Effector memory CD8-positive, alpha-beta T cell (primary cell): ENCODE measurements around the gene FMN1.

Experiments used
- ATAC-seq: fragments of 150-1000 bp; cut with Tn5 transposase; replicated peaks from 2 replicates; pipeline ENCODE4 v1.10.0; 2021; ENCODE audit warnings: mild to moderate bottlenecking, moderate library complexity
- DNase-seq, 3 experiments: peaks; one replicate each; pipeline ENCODE4 v3.0.0; 2021
- H3K27ac Mint-ChIP-seq, 2 donors: one replicate each; pipeline ENCODE4 v1.8.0; 2022; ENCODE audit warnings: mild to moderate bottlenecking in 2 of 2, mixed read lengths in 2 of 2, moderate library complexity in 2 of 2
- H3K27me3 Mint-ChIP-seq, 2 donors: one replicate each; pipeline ENCODE4 v1.8.0; 2022; ENCODE audit warnings: mixed read lengths in 2 of 2
- H3K36me3 Mint-ChIP-seq: one replicate; pipeline ENCODE4 v1.8.0; 2022; ENCODE audit warnings: mild to moderate bottlenecking, moderate library complexity, mixed read lengths; ENCODE audit not compliant: insufficient read depth
- H3K4me1 Mint-ChIP-seq, 2 donors: one replicate each; pipeline ENCODE4 v1.8.0; 2022; ENCODE audit warnings: low read depth in 2 of 2, mixed read lengths in 2 of 2
- H3K4me3 Mint-ChIP-seq, 2 donors: one replicate each; pipeline ENCODE4 v1.8.0; 2022; ENCODE audit warnings: mild to moderate bottlenecking in 2 of 2, mixed read lengths in 2 of 2, moderate library complexity in 2 of 2
- H3K9me3 Mint-ChIP-seq, 2 donors: one replicate each; pipeline ENCODE4 v1.8.0; 2022; ENCODE audit warnings: mixed read lengths in 2 of 2

Gene FMN1

DNA sequence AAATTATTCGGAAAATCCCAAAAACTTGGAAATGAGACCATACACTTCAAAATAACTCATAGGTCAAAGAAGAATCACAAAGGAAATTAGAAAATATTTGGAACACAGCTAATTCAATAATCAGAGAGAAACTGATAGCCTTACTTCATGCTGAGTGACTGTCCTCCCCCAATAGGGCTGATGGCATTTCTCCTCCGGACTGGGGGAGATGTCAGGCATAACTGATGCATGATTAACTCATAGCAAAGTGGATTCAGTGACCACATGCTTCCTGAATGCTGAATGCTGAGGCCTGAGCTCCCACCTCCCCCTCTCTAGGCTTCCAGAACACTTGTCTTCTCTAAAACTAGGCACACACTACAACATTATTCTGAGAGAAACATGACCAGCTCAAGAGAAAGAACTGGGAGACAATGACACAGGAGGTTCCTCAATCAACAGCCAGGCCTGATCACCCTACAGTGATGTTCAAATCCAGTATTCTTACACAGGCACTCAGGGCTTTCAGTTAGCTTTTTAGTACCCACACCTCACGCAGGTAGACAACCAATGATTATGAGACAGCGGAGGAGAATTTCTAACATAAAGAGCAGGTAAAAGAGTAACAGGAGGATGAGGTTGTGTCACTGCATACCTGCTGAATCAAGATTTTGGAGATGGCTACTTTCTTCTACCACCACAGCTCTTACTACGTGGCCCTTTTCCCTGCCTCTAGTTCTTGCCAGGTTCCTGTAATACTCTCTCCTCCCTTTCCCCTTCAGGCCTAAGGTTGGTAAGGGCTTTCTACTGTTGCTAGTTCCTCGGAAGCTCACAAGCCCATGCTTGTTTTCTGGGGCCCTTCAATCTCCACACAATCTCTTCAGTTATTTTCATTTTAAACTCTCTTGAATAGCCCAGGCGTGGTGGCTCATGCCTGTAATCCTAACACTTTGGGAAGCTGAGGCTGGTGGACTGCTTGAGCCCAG lies 96.1 kb downstream of the FMN1 start:
- H3K9me3 Mint-ChIP-seq, result no peaks in the 10 kb centered on the region
- no peaks in the 10 kb centered on the region for H3K36me3 Mint-ChIP-seq
- DNase-seq (no peak), ATAC-seq (no peak)
- no peaks in the 10 kb centered on the region for H3K4me1 Mint-ChIP-seq
- no peaks in the 10 kb centered on the region for H3K27me3 Mint-ChIP-seq
- H3K27ac Mint-ChIP-seq, result no peak overlapping the region
- H3K4me3 Mint-ChIP-seq, result no peak overlapping the region

DNA sequence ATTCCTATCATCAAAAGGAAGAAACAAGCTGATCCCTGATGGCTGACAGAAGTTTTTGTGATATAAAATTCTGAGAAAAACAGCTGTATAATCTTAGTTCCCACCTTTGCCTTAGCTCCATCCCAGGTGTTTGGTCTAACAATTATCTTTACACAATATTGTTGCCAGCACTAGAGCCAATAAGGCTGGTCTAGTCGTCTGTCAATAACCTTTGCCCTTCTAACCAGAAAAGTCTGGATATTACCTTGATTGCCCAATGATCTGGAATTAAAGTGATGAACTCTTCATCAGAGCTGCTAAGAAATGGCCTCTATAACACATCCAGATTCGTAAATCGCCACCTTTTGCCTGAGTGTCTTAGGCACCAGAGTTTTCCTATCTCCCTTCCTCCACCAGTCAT lies 98.4 kb downstream of the FMN1 start:
- no peaks in the 10 kb centered on the region for H3K27me3 Mint-ChIP-seq
- no peaks in the 10 kb centered on the region for H3K36me3 Mint-ChIP-seq
- H3K4me1 Mint-ChIP-seq, result peaks cover 0 to 3% of the 10 kb centered on the region in 2 donors
- H3K27ac Mint-ChIP-seq, result no peak overlapping the region
- DNase-seq (no peak), ATAC-seq (no peak)
- no peaks in the 10 kb centered on the region for H3K9me3 Mint-ChIP-seq
- H3K4me3 Mint-ChIP-seq, result no peak overlapping the region

DNA sequence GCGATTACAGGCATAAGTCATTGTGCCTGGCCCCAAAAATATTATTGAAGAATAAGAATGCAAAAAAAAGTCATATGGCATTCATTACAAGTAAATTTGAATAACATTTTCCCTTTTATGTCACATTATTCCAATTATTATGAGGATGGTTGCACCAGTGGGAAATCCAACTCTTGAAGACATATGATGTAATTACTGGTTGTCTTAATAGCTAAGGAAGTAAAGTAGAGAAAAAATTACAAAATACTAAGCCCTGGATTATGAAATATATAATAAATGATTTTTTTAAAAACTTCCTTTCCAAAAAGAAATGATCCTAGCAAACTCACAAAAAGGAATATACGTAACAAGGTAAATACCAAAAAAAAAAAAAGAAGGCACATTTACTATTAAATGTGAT lies 98.9 kb downstream of the FMN1 start:
- Mint-ChIP-seq H3K4me1 (peaks cover 2 to 3% of the 10 kb centered on the region in 2 donors), H3K9me3 (no peaks in the 10 kb centered on the region), H3K36me3 (no peaks in the 10 kb centered on the region), H3K27ac (no peak overlapping the region), H3K27me3 (no peaks in the 10 kb centered on the region), H3K4me3 (no peak overlapping the region)
- no peak for ATAC-seq
- no peak for DNase-seq

DNA sequence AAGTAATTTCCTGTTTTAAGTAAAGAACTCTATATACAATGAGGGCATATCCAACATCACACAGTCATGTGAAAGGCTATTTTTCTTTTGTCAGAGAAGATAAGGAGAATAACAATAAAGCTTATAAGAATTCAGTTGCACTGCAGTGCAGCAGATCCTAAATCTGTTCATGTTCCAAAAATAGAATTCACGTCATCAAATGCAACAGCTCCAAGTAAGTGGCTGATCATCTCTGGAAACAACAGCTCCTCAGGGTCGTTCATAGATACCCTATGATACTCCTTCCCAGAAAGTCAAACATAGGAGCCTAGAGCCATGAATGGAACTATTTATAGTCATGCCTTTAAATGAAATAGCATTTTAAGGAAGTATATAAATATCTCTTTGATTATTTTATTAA lies 100.2 kb downstream of the FMN1 start:
- no peak overlapping the region for H3K27ac Mint-ChIP-seq
- DNase-seq (no peak), ATAC-seq (no peak)
- no peaks in the 10 kb centered on the region for H3K9me3 Mint-ChIP-seq
- no peak overlapping the region for H3K4me3 Mint-ChIP-seq
- no peaks in the 10 kb centered on the region for H3K27me3 Mint-ChIP-seq
- H3K36me3 Mint-ChIP-seq, result no peaks in the 10 kb centered on the region
- peaks cover 3 to 4% of the 10 kb centered on the region in 2 donors for H3K4me1 Mint-ChIP-seq

DNA sequence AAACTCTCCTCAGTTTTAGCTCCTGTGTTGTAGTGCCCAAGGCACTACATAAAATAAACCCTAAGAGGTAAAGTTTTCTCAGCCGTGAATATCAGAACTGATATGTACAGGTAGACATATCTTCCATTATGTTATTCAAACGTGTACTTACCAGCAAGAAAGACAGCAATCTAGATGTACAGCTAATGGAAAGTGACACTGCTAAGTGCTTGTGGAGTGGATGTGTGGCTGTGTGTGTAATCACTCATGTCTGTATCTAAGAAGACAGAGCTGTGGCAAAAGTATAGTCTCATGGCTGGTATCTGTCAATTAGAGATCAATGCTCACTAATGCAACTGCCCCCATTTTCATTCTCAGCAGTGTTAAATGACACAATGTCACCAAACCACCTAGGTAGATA lies 101.3 kb downstream of the FMN1 start:
- ATAC-seq (no peak), DNase-seq (no peak)
- H3K4me3 Mint-ChIP-seq, result no peak overlapping the region
- H3K27me3 Mint-ChIP-seq, result no peaks in the 10 kb centered on the region
- H3K27ac Mint-ChIP-seq, result no peak overlapping the region
- H3K9me3 Mint-ChIP-seq, result no peaks in the 10 kb centered on the region
- H3K36me3 Mint-ChIP-seq, result no peaks in the 10 kb centered on the region
- H3K4me1 Mint-ChIP-seq, result peaks cover 3 to 8% of the 10 kb centered on the region in 2 donors

DNA sequence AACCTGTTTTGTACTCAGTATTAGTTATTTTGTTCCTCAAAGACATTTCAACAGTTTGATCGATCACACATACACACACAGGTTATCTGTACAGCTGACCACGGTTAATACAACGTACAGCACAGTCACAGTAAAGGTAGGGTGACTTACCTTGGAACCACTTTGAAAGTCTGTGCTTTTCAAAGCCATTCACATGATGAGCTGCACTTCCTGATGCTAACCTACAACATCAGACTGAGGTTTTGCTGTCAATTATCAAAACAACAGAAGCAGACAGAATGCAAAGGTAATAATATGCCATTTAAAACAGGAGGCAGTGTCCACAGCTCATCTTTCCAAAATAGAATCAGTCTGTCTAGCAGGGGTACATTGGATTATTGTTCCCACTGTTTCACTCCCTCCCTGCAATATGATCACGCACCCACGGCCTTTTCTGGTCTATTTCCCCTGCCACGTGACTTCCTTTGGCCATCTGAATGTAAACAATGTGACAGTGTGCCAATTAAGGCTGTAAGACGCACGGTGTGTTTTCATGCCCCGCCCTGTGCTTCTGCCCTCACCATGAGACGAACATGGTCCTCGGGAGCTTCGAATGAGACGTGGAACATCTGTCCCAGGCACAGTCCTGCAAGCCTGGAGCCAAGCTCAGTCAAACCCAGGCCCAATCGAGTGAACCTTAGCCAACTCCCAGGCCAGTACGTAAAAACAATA lies 102.4 kb downstream of the FMN1 start:
- H3K36me3 Mint-ChIP-seq, result no peaks in the 10 kb centered on the region
- peaks cover 3 to 8% of the 10 kb centered on the region in 2 donors for H3K4me1 Mint-ChIP-seq
- H3K27ac Mint-ChIP-seq, result peak overlapping the region; percentile 35 to 55
- ATAC-seq (no peak), DNase-seq (no peak)
- no peaks in the 10 kb centered on the region for H3K27me3 Mint-ChIP-seq
- H3K9me3 Mint-ChIP-seq, result no peaks in the 10 kb centered on the region
- peak overlapping the region in 1 of 2 donors; percentile 64 for H3K4me3 Mint-ChIP-seq

DNA sequence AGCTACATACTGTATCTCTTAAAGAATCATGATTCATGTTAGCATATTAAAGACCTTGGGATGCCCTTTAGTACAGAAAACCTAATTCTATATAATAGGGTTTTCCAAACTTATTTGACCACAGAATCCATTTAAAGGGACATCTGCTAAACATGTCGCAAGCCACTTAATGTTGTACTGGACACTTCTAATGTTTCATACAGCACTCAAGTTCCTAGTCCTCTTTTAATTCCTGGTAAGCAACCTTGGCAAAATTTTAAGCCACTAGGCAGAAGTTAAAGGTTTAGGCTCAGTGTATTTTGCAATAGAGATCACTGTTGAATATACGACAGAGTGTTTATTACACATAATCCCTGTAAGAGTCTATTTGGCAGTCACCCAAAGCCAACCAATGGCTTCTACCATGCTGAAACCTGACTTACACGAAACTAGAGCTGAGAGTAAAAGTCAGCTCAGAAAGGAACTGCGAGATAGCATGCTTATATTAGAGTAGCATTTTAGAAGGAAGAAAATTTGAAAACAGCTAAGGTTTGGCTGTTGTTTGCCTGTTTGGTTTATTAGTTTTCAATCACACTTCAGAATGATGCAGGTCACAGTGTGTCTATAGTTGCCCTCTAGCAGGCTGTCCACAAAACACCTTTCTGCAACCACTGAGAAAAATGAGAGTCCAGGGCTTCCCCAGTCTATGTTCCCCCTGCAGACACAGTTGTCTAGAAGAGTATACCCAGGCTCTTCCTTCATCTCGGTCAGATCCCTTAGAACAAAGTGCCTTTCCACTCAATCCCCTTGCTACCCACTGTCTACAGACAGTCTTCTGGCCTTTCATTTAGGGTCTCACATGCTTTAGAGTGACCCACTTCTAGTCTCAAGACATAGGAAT lies 104.4 kb downstream of the FMN1 start:
- peak overlapping the region in 1 of 2 donors; percentile 64 for H3K4me3 Mint-ChIP-seq
- no peaks in the 10 kb centered on the region for H3K27me3 Mint-ChIP-seq

DNA sequence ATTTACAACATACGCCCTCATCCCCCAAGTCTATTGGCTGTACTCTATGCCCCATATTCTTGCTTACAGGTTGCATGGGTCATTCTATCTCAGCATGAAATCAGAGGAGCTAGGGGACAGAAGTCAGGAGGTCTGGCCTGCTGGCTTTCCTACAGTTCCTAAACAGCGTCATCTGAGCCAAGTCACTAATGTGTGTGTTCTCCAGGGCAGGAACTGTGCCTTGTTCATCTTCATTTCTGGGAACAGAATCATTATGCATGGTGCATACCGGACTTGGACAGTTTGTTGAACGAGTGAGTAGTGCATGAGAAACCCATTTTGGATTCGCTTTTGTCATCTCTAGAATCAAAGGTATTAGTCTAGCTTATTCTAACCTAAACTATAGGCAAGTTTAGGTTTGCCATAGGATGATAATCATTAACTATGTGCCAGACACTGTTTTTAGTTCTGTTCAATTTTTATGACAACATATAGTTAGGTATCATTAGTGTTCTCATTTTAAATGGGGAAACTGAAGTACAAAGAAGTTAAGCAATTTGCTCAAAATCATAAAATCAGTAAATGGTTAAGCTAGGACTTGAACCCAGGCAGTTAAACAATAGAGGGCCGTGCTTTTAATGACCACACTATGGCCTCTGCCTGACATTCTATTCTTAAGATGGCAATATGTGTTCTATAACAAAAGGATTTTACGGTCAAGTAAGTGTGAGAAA lies 105.2 kb downstream of the FMN1 start:
- Mint-ChIP-seq H3K27me3 (no peaks in the 10 kb centered on the region), H3K9me3 (no peaks in the 10 kb centered on the region), H3K27ac (no peak overlapping the region), H3K4me1 (peaks cover 3 to 8% of the 10 kb centered on the region in 2 donors), H3K4me3 (peak overlapping the region in 1 of 2 donors; percentile 13), H3K36me3 (no peaks in the 10 kb centered on the region)
- ATAC-seq, result no peak
- no peak for DNase-seq

More for the DNA sequence above, 104.4 kb downstream of the FMN1 start:
- no peaks in the 10 kb centered on the region for H3K36me3 Mint-ChIP-seq
- H3K9me3 Mint-ChIP-seq, result no peaks in the 10 kb centered on the region
- peak overlapping the region in 1 of 2 donors; percentile 85 for H3K27ac Mint-ChIP-seq
- peaks cover 3 to 8% of the 10 kb centered on the region in 2 donors for H3K4me1 Mint-ChIP-seq
- DNase-seq (no peak), ATAC-seq (no peak)

DNA sequence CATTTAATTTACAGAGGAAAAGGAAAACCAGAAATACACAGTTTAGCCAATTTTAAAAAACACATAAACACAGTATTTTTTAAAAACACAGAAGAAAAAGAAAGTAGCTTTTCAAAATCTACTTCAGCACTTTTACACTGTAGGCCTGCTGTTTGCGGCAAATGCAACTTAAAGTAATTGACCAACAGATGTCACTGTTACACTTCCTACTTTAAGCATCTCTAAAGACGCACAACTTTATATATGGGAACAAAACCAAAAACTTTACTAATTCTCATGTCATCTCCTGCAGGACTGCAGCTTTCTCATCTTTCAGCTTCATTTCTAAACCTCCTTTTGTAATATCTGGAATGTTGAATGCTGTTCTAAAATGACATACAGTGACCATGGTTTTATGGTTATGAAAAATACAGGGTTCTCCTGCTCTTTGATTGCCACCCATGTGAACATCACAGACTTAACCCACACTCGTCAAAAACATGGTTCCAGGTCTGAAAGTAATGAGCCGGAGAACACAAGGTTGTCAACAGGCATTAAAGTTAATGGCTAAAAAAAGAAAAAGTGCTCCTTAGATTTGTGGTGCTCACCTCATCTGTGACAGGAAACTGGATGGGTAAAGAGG lies 107.9 kb downstream of the FMN1 start:
- H3K27ac Mint-ChIP-seq, result no peak overlapping the region
- H3K4me1 Mint-ChIP-seq, result peaks cover 0 to 8% of the 10 kb centered on the region in 2 donors
- no peak overlapping the region for H3K4me3 Mint-ChIP-seq
- ATAC-seq (no peak), DNase-seq (no peak)
- H3K9me3 Mint-ChIP-seq, result no peaks in the 10 kb centered on the region
- no peaks in the 10 kb centered on the region for H3K36me3 Mint-ChIP-seq
- no peaks in the 10 kb centered on the region for H3K27me3 Mint-ChIP-seq

DNA sequence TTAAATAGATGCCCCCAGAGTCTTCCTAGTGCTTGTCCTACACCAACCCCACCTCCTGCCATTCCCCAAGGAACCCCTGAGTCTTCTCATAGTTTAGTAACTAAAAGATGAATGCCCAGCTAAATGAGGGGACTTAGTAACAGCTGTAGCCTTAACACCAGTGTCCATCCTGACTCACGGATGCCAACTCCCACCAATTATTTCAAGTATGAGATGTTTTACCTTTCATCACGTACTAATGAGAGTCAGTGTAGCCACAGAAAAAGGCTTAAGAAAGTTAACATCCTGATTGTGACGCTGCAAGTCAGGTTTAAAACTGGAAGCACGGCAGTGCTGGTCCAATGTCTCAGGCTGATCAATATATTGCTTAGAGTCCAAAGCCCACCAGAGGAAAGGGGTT lies 109.9 kb downstream of the FMN1 start:
- no peaks in the 10 kb centered on the region for H3K36me3 Mint-ChIP-seq
- H3K27me3 Mint-ChIP-seq, result no peaks in the 10 kb centered on the region
- peaks cover 0 to 4% of the 10 kb centered on the region in 2 donors for H3K4me1 Mint-ChIP-seq
- no peak for DNase-seq
- no peak overlapping the region for H3K27ac Mint-ChIP-seq
- H3K4me3 Mint-ChIP-seq, result no peak overlapping the region
- ATAC-seq, result no peak
- H3K9me3 Mint-ChIP-seq, result no peaks in the 10 kb centered on the region

DNA sequence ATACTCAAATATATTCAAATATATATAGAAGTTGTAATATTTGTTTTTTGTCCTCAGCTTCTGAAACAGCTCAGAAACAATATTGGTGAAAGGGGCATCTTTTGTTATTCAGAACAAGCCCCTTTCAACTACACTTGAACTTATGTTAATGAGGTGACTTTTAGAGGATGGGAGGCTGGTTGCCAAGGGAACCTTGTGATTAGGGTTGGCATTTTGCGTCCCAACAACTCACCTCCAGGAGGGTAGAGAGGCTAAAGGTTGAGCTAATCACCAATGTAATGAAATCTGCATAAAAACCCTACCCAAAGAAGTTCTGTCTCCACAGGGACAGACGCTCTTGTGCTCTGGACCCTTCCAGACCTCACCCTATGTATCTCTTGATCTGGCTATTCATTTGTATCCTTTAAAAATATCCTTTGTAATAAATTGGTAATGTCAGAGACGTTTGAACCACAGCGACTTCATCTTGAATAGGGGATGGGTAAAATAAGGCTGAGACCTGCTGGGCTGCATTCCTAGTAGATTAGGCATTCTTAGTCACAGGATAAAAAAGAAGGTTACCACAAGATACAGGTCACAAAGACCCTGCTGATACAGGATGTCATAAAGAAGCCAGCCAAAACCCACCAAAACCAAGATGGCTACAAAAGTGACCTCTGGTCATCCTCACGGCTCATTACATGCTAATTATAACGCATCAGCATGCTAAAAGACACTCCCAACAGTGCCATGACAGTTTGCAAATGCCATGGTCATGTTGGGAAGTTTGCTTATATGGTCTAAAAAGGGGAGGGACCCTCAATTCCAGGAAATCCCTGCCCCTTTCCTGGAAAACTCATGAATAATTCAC lies 111.1 kb downstream of the FMN1 start:
- Mint-ChIP-seq H3K9me3 (no peaks in the 10 kb centered on the region), H3K27ac (no peak overlapping the region), H3K4me1 (no peaks in the 10 kb centered on the region), H3K27me3 (no peaks in the 10 kb centered on the region), H3K36me3 (no peaks in the 10 kb centered on the region), H3K4me3 (no peak overlapping the region)
- ATAC-seq (no peak), DNase-seq (no peak)

DNA sequence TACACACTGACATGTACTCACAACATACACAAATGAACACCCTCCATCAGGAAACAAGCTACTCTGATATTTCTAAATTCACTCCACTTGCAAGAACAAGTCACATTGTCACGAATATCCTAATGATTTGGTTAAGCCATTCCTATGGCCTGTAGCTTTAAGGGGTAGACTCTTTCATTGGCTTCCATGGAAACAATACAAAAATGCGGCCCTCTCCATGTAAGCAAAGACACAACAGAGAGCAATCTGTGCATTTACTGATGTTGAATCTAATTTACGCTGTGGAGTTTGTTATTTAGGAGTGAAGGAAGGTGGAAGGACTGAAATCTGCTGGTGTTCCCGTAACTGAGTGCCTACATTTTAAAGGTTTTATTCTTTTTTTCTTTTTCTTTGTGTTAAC lies 114.5 kb downstream of the FMN1 start:
- H3K36me3 Mint-ChIP-seq, result no peaks in the 10 kb centered on the region
- no peaks in the 10 kb centered on the region for H3K9me3 Mint-ChIP-seq
- H3K4me3 Mint-ChIP-seq, result no peak overlapping the region
- H3K4me1 Mint-ChIP-seq, result no peaks in the 10 kb centered on the region
- no peak overlapping the region for H3K27ac Mint-ChIP-seq
- DNase-seq (no peak), ATAC-seq (no peak)
- H3K27me3 Mint-ChIP-seq, result no peaks in the 10 kb centered on the region
